K562 (cell line): ENCODE results near the gene AIG1.

Source experiments
- AFF1 ChIP-seq, 2 experiments: fragments of 450-650 bp; IDR thresholded peaks; 2 replicates each; pipeline ENCODE4 v1.6.1; 2018; ENCODE audit warnings: mild to moderate bottlenecking in 2 of 2, low read depth in 1 of 2; ENCODE audit not compliant: partially characterized antibody in 2 of 2
- CBFA2T2 ChIP-seq: fragments of 450-650 bp; conservative IDR thresholded peaks from 2 replicates; pipeline ENCODE4 v1.6.1; 2017; ENCODE audit warnings: mild to moderate bottlenecking
- CEBPB ChIP-seq: fragments of 450-650 bp; IDR thresholded peaks from 2 replicates; pipeline ENCODE4 v1.6.1; 2016; ENCODE audit warnings: missing genetic modification characterization, missing compliant biosample characterization
- ELF4 ChIP-seq: fragments of 450-650 bp; formaldehyde crosslinking; IDR thresholded peaks from 2 replicates; pipeline ENCODE4 v1.4.0; 2022; ENCODE audit warnings: missing genetic modification characterization
- HDAC3 ChIP-seq: fragments of 450-650 bp; IDR thresholded peaks from 2 replicates; pipeline ENCODE4 v1.6.1; 2018; ENCODE audit warnings: borderline replicate concordance, mild to moderate bottlenecking, moderate library complexity; ENCODE audit not compliant: partially characterized antibody

GRCh38 chr6:143197377-143197776 lies 136.7 kb downstream of the AIG1 start:
- TF ChIP-seq ELF4 (CRISPR knock-in tag) (no peak), CBFA2T2 (no peak), HDAC3 (no peak), CEBPB (tag) (no peak), AFF1 (IDR thresholded peaks at IDR 0.05; ENCODE audit: low read depth in 1 of 2, partially characterized antibody in 2 of 2) (no peak)
